Measurements from ENCODE around the gene KLHDC4. TPM values are rescaled to one million over a fixed set of nuclear protein-coding genes. Genes with fewer than 3 reads are reported as not detected.

Gene KLHDC4
- total RNA-seq, 1 donor from 2014 or later: 29.8 TPM

- H3K27me3 Mint-ChIP-seq (ENCODE audit: low read depth, unreplicated experiment): peaks cover 4% of the 10 kb centered on the region
- Histone ChIP-seq H4K20me1 (ENCODE audit: insufficient read depth, low read length) (no peaks in the 10 kb centered on the region), H3K9ac (ENCODE audit: low read length) (no peak overlapping the region), H3K27ac (ENCODE audit: low read depth, low read length) (no peak overlapping the region), H3K9me3 (ENCODE audit: insufficient read depth, low read depth, low read length) (no peaks in the 10 kb centered on the region), H3K79me2 (ENCODE audit: insufficient read depth, low read length) (no peaks in the 10 kb centered on the region), H3K36me3 (ENCODE audit: insufficient read depth, low read length) (no peaks in the 10 kb centered on the region), H3K27me3 (ENCODE audit: insufficient read depth, low read length) (peaks cover 3% of the 10 kb centered on the region), H2AFZ (ENCODE audit: low read depth, low read length) (no peak overlapping the region), H3K4me3 (ENCODE audit: insufficient read depth, low read depth, low read length) (no peak overlapping the region), H3K4me2 (ENCODE audit: low read length) (no peak overlapping the region), H3K4me1 (ENCODE audit: insufficient read depth, low read length) (peaks cover 1% of the 10 kb centered on the region)
- no peak overlapping the region for H3K4me3 Mint-ChIP-seq (ENCODE audit: unreplicated experiment)
- no peak overlapping the region for H3K27ac Mint-ChIP-seq (ENCODE audit: unreplicated experiment)
- no peaks in the 10 kb centered on the region for H3K4me1 Mint-ChIP-seq (ENCODE audit: low read depth, unreplicated experiment)
- TF ChIP-seq CTCF (IDR thresholded peaks at IDR 0.05; ENCODE audit: insufficient read depth, low read depth, low read length) (no peak), EZH2 (IDR thresholded peaks at IDR 0.05; ENCODE audit: insufficient read depth, low read length) (no peak)
- H3K9me3 Mint-ChIP-seq (ENCODE audit: unreplicated experiment): no peaks in the 10 kb centered on the region
- DNase-seq (ENCODE audit: low read depth) (no peak), FAIRE-seq (no peak)
- H3K36me3 Mint-ChIP-seq (ENCODE audit: low read depth, unreplicated experiment): no peaks in the 10 kb centered on the region
Measured at GRCh38 chr16:87687126-87687910, 78.5 kb downstream of the KLHDC4 start.

GRCh38 chr16:87686697-87687096, 79.1 kb downstream of the KLHDC4 start:
- Mint-ChIP-seq H3K9me3 (ENCODE audit: unreplicated experiment) (no peaks in the 10 kb centered on the region), H3K36me3 (ENCODE audit: low read depth, unreplicated experiment) (no peaks in the 10 kb centered on the region), H3K4me3 (ENCODE audit: unreplicated experiment) (no peak overlapping the region), H3K27ac (ENCODE audit: unreplicated experiment) (no peak overlapping the region), H3K4me1 (ENCODE audit: low read depth, unreplicated experiment) (peaks cover 3% of the 10 kb centered on the region), H3K27me3 (ENCODE audit: low read depth, unreplicated experiment) (peaks cover 4% of the 10 kb centered on the region)
- no peak for DNase-seq (ENCODE audit: low read depth)
- no peak overlapping the region for H2AFZ ChIP-seq (ENCODE audit: low read depth, low read length)
- H4K20me1 ChIP-seq (ENCODE audit: insufficient read depth, low read length): no peaks in the 10 kb centered on the region
- no peak for FAIRE-seq
- H3K27me3 ChIP-seq (ENCODE audit: insufficient read depth, low read length): peaks cover 3% of the 10 kb centered on the region
- TF ChIP-seq EZH2 (IDR thresholded peaks at IDR 0.05; ENCODE audit: insufficient read depth, low read length): no peak
- TF ChIP-seq CTCF (IDR thresholded peaks at IDR 0.05; ENCODE audit: insufficient read depth, low read depth, low read length): no peak
- no peak overlapping the region for H3K4me2 ChIP-seq (ENCODE audit: low read length)
- no peak overlapping the region for H3K27ac ChIP-seq (ENCODE audit: low read depth, low read length)
- no peaks in the 10 kb centered on the region for H3K79me2 ChIP-seq (ENCODE audit: insufficient read depth, low read length)
- no peaks in the 10 kb centered on the region for H3K36me3 ChIP-seq (ENCODE audit: insufficient read depth, low read length)
- peaks cover 8% of the 10 kb centered on the region for H3K4me1 ChIP-seq (ENCODE audit: insufficient read depth, low read length)
- no peaks in the 10 kb centered on the region for H3K9me3 ChIP-seq (ENCODE audit: insufficient read depth, low read depth, low read length)
- no peak overlapping the region for H3K9ac ChIP-seq (ENCODE audit: low read length)
- H3K4me3 ChIP-seq (ENCODE audit: insufficient read depth, low read depth, low read length): no peak overlapping the region

GRCh38 chr16:87685766-87686165, 80.0 kb downstream of the KLHDC4 start:
- Histone ChIP-seq H3K4me2 (ENCODE audit: low read length) (no peak overlapping the region), H3K27ac (ENCODE audit: low read depth, low read length) (no peak overlapping the region), H3K9me3 (ENCODE audit: insufficient read depth, low read depth, low read length) (no peaks in the 10 kb centered on the region), H2AFZ (ENCODE audit: low read depth, low read length) (no peak overlapping the region), H3K27me3 (ENCODE audit: insufficient read depth, low read length) (peaks cover 3% of the 10 kb centered on the region), H3K9ac (ENCODE audit: low read length) (no peak overlapping the region), H3K4me3 (ENCODE audit: insufficient read depth, low read depth, low read length) (no peak overlapping the region), H3K36me3 (ENCODE audit: insufficient read depth, low read length) (no peaks in the 10 kb centered on the region), H3K4me1 (ENCODE audit: insufficient read depth, low read length) (peaks cover 9% of the 10 kb centered on the region), H3K79me2 (ENCODE audit: insufficient read depth, low read length) (no peaks in the 10 kb centered on the region), H4K20me1 (ENCODE audit: insufficient read depth, low read length) (no peaks in the 10 kb centered on the region)
- no peak for TF ChIP-seq CTCF (IDR thresholded peaks at IDR 0.05; ENCODE audit: insufficient read depth, low read depth, low read length)
- no peak for TF ChIP-seq EZH2 (IDR thresholded peaks at IDR 0.05; ENCODE audit: insufficient read depth, low read length)
- Mint-ChIP-seq H3K27me3 (ENCODE audit: low read depth, unreplicated experiment) (peaks cover 4% of the 10 kb centered on the region), H3K36me3 (ENCODE audit: low read depth, unreplicated experiment) (no peaks in the 10 kb centered on the region), H3K4me1 (ENCODE audit: low read depth, unreplicated experiment) (peaks cover 3% of the 10 kb centered on the region), H3K27ac (ENCODE audit: unreplicated experiment) (no peak overlapping the region), H3K4me3 (ENCODE audit: unreplicated experiment) (peak overlapping the region; percentile 34), H3K9me3 (ENCODE audit: unreplicated experiment) (no peaks in the 10 kb centered on the region)
- no peak for FAIRE-seq
- no peak for DNase-seq (ENCODE audit: low read depth)

All from astrocyte (in vitro differentiated cells and primary cell).